HepG2 (cell line): Measurements from ENCODE around the gene MCRIP2. TPM values are rescaled to one million over a fixed set of nuclear protein-coding genes. Genes with fewer than 3 reads are reported as not detected.

Source experiments
- CCDC6 ChIP-seq: sonication (generic); formaldehyde crosslinking; IDR thresholded peaks from 2 replicates; pipeline ENCODE4 v1.8.1; 2022; ENCODE audit warnings: mild to moderate bottlenecking, missing genetic modification reagents, moderate library complexity
- HDAC2 ChIP-seq: sonication (generic); formaldehyde crosslinking; IDR thresholded peaks from 2 replicates; pipeline ENCODE4 v1.4.0; 2020; ENCODE audit warnings: missing genetic modification reagents
- HMGXB4 ChIP-seq, 2 experiments: sonication (generic) in 1 of 2; formaldehyde crosslinking in 1 of 2; IDR thresholded peaks; 2 replicates each; pipeline versions ENCODE4 v1.4.0 to v1.6.1; 2018 to 2020; ENCODE audit warnings: missing genetic modification reagents in 2 of 2, borderline replicate concordance in 1 of 2, low read depth in 1 of 2, mild to moderate bottlenecking in 1 of 2, missing biosample characterization in 1 of 2
- MED13 ChIP-seq: sonication (generic); formaldehyde crosslinking; IDR thresholded peaks from 2 replicates; pipeline ENCODE4 v1.5.0; 2020; ENCODE audit warnings: missing genetic modification reagents
- MLLT10 ChIP-seq: sonication (generic); formaldehyde crosslinking; IDR thresholded peaks from 2 replicates; pipeline ENCODE4 v1.4.0; 2020; ENCODE audit warnings: missing genetic modification reagents
- NR2F1 ChIP-seq, 2 experiments: fragments of 450-650 bp in 1 of 2; formaldehyde crosslinking in 1 of 2; IDR thresholded peaks; 2 replicates each; pipeline versions ENCODE4 v1.5.0 to v1.6.1; 2016 to 2020; ENCODE audit warnings: mild to moderate bottlenecking in 1 of 2, missing compliant biosample characterization in 1 of 2, missing genetic modification reagents in 1 of 2, moderate library complexity in 1 of 2
- PLRG1 ChIP-seq: fragments of 450-650 bp; conservative IDR thresholded peaks from 2 replicates; pipeline ENCODE4 v1.6.1; 2016
- RFXANK ChIP-seq: IDR thresholded peaks from 2 replicates; pipeline ENCODE4 v1.6.1; 2016
- TERF1 ChIP-seq: sonication (generic); formaldehyde crosslinking; IDR thresholded peaks from 2 replicates; pipeline ENCODE4 v1.8.0; 2022; ENCODE audit warnings: mild to moderate bottlenecking, missing genetic modification reagents, moderate library complexity
- TRIM24 ChIP-seq: sonication (generic); formaldehyde crosslinking; IDR thresholded peaks from 2 replicates; pipeline ENCODE4 v1.8.0; 2022; ENCODE audit warnings: mild to moderate bottlenecking, missing genetic modification reagents
- ZBTB40 ChIP-seq, 2 experiments: fragments of 450-650 bp in 1 of 2; sonication (generic) in 1 of 2; formaldehyde crosslinking in 1 of 2; IDR thresholded peaks; 2 replicates each; pipeline versions ENCODE4 v1.6.1 to v1.8.0; 2016 to 2022; ENCODE audit warnings: antibody characterized with exemption in 1 of 2, mild to moderate bottlenecking in 1 of 2, missing genetic modification reagents in 1 of 2
- ZFP62 ChIP-seq: sonication (generic); formaldehyde crosslinking; IDR thresholded peaks from 2 replicates; pipeline ENCODE4 v1.4.0; 2020; ENCODE audit warnings: missing genetic modification reagents
- ZNF180 ChIP-seq: sonication (generic); formaldehyde crosslinking; IDR thresholded peaks from 2 replicates; pipeline ENCODE4 v1.4.0; 2020; ENCODE audit warnings: low read depth, missing genetic modification reagents, borderline replicate concordance
- ZNF430 ChIP-seq: sonication (generic); formaldehyde crosslinking; IDR thresholded peaks from 2 replicates; pipeline ENCODE4 v1.9.0; 2021; ENCODE audit warnings: mild to moderate bottlenecking, missing genetic modification reagents
- ZNF451 ChIP-seq: sonication (generic); formaldehyde crosslinking; IDR thresholded peaks from 2 replicates; pipeline ENCODE4 v1.5.0; 2020; ENCODE audit warnings: mild to moderate bottlenecking, missing genetic modification reagents
- ZNF562 ChIP-seq: sonication (generic); formaldehyde crosslinking; IDR thresholded peaks from 2 replicates; pipeline ENCODE4 v1.8.0; 2022; ENCODE audit warnings: missing genetic modification reagents, borderline replicate concordance
- ZNF761 ChIP-seq: sonication (generic); formaldehyde crosslinking; conservative IDR thresholded peaks from 2 replicates; pipeline ENCODE4 v1.4.0; 2020; ENCODE audit warnings: mild to moderate bottlenecking, missing genetic modification reagents
- polyA plus RNA-seq, 8 experiments: library from polyadenylated mRNA; depleted of rRNA in 3 of 8; stranded (reverse) in 7 of 8; unstranded in 1 of 8; fragments of >200 nt; fragmentation: Illumina TruSeq in 4 of 8; extraction: Trizol in 4 of 8; gene quantifications; 2 replicates each; pipeline versions ENCODE4 v1.2.1 to v1.2.3, GENCODE V29; 2011 to 2016; ENCODE audit warnings: low read depth in 4 of 8, missing spikeins in 1 of 8, mixed read lengths in 1 of 8; ENCODE audit not compliant: insufficient read depth in 1 of 8
- total RNA-seq, 5 experiments: library from RNA; depleted of rRNA; stranded (reverse); fragments of >200 nt; fragmentation: Illumina TruSeq; extraction: Trizol; gene quantifications; 2 replicates each; pipeline ENCODE4 v1.2.3, GENCODE V29; 2016; ENCODE audit warnings: low read depth in 1 of 5

The MCRIP2 gene
- total and polyA plus RNA-seq, 2 of the 13 experiments (the other 11 are each of a cell fraction or from before 2014, with no cell fraction given) = 39.6 to 76.7 TPM

- TF ChIP-seq ZBTB40 (IDR thresholded peaks at IDR 0.05) (no peak), ZBTB40 (CRISPR knock-in tag; IDR thresholded peaks at IDR 0.05) (no peak; the same call in 1 of the 2 replicates), ZNF180 (CRISPR knock-in tag) (no peak), ZNF761 (CRISPR knock-in tag) (no peak), HMGXB4 (CRISPR knock-in tag; IDR thresholded peaks at IDR 0.05; ENCODE audit: borderline replicate concordance in 1 of 2, low read depth in 1 of 2) (0 out of 4 replicates have a peak, but pooled peaks of 1 of the 2 experiments have one; percentile 4), RFXANK (no peak), MED13 (CRISPR knock-in tag) (no peak), NR2F1 (CRISPR knock-in tag; IDR thresholded peaks at IDR 0.05) (no peak; a peak in 1 of 4 replicates), TRIM24 (no peak), ZNF562 (CRISPR knock-in tag) (no peak), HDAC2 (CRISPR knock-in tag) (peak; percentile 62; the same call in 1 of the 2 replicates), ZNF430 (CRISPR knock-in tag) (peak; percentile 60; the same call in 1 of the 2 replicates), ZFP62 (CRISPR knock-in tag) (no peak), PLRG1 (no peak), ZNF451 (CRISPR knock-in tag) (no peak), TERF1 (CRISPR knock-in tag) (no peak), CCDC6 (CRISPR knock-in tag) (0 out of 2 replicates have a peak, but pooled peaks have one; percentile 43), MLLT10 (CRISPR knock-in tag) (no peak)
Observed at GRCh38 chr16:645852-646678, 4.4 kb downstream of the MCRIP2 start (continued).
